DND-41 (cell line): ENCODE measurements around the gene PPP1R13L.

Experiments used
- CTCF ChIP-seq: IDR thresholded peaks from 2 replicates; pipeline ENCODE4 v1.5.1; 2012; ENCODE audit warnings: borderline replicate concordance, low read length, moderate library complexity, mild to moderate bottlenecking; ENCODE audit not compliant: poor library complexity, severe bottlenecking; ENCODE audit errors: extremely low read depth
- EZH2 ChIP-seq: IDR thresholded peaks from 3 replicates; pipeline ENCODE4 v1.6.1; 2012; ENCODE audit warnings: borderline replicate concordance, low read depth, mild to moderate bottlenecking, moderate library complexity, low read length, inconsistent platforms; ENCODE audit not compliant: severe bottlenecking

DNA sequence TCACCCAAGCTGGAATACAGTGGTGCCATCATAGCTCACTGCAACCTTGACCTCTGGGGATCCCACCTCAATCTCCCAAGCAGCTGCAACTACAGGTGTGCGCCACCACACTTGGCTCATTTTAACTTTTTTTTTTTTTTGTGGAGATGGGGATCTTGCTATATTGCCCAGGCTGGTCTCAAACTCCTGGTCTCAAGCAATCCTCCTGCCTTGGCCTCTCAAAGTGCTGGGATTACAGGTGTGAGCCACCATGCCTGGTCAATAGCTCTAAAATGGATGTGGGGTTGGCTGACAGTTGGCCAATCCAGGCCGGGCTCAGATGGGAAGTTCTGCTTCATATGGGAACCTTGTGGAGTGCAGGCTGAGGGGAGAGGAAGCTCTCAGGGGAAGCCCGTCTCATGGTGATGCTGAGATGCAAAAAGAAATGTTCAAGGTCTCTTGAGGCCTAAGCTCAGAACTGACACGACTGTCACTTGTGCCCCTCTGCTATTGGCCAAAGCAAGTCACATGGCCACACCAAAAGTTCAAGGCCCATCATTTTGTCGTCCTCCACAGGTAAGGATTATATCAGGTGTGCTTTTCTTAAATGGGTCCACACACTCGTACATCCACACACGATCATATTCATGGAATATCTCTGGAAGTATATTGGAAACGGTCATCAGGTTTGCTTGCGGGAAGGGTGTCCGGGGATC, 71.1 kb downstream of the PPP1R13L start:
- TF ChIP-seq CTCF (no peak), EZH2 (no peak)
